SIG-M5 treated with dmso at 0.1 percent for 504 hours (cell line): Measurements from ENCODE around the gene GTF2F2.
"Not testable (repeated sequence)": the region's sequence is repeated elsewhere in the genome, so short reads cannot be mapped to it uniquely, and the experiment has no call there.

ENCODE experiments used
- DNase-seq: peaks from one replicate; lab custom pipeline; 2025; ENCODE audit not compliant: unreplicated experiment; lab: John Stamatoyannopoulos, UW

The GTF2F2 gene

GRCh38 chr13:45178349-45179162 is 58.2 kb downstream of the GTF2F2 start:
- DNase-seq, result no peak

GRCh38 chr13:45179428-45179827 is 59.1 kb downstream of the GTF2F2 start:
- DNase-seq, result no peak

GRCh38 chr13:45180303-45180702 is 60.0 kb downstream of the GTF2F2 start:
- no peak for DNase-seq

GRCh38 chr13:45180713-45181601 is 60.6 kb downstream of the GTF2F2 start:
- no peak for DNase-seq

GRCh38 chr13:45184693-45185092 is 64.4 kb downstream of the GTF2F2 start:
- no peak for DNase-seq

GRCh38 chr13:45185286-45185685 is 65.0 kb downstream of the GTF2F2 start:
- no peak for DNase-seq

GRCh38 chr13:45189077-45189476 is 68.8 kb downstream of the GTF2F2 start:
- DNase-seq, result not testable (repeated sequence)

GRCh38 chr13:45189511-45189910 is 69.2 kb downstream of the GTF2F2 start:
- not testable (repeated sequence) for DNase-seq

- no peak for DNase-seq
Measured at GRCh38 chr13:45191874-45192273, 71.6 kb downstream of the GTF2F2 start.

- DNase-seq, result no peak
Measured at GRCh38 chr13:45194081-45194939, 74.0 kb downstream of the GTF2F2 start.

- DNase-seq, result peak; percentile 8
Measured at GRCh38 chr13:45195421-45195820, 75.1 kb downstream of the GTF2F2 start.

GRCh38 chr13:45196096-45196495 is 75.8 kb downstream of the GTF2F2 start:
- no peak for DNase-seq

- no peak for DNase-seq
Measured at GRCh38 chr13:45196622-45197021, 76.3 kb downstream of the GTF2F2 start.

GRCh38 chr13:45198041-45198440 is 77.7 kb downstream of the GTF2F2 start:
- no peak for DNase-seq

GRCh38 chr13:45198924-45199323 is 78.6 kb downstream of the GTF2F2 start:
- DNase-seq, result no peak

- DNase-seq, result no peak
Measured at GRCh38 chr13:45199711-45200110, 79.4 kb downstream of the GTF2F2 start.

- DNase-seq, result no peak
Measured at GRCh38 chr13:45200701-45201232, 80.5 kb downstream of the GTF2F2 start, which contains the start of gene KCTD4. Gene KCTD4, minus strand, starts transcription at chr13:45201045. Its CDS starts 6,478 bp downstream, at chr13:45194567.

- peak; percentile 6 for DNase-seq
Measured at GRCh38 chr13:45205124-45205523, 84.8 kb downstream of the GTF2F2 start.

GRCh38 chr13:45206340-45206739 is 86.0 kb downstream of the GTF2F2 start:
- DNase-seq, result no peak

- DNase-seq, result no peak
Measured at GRCh38 chr13:45207319-45207718, 87.0 kb downstream of the GTF2F2 start.

GRCh38 chr13:45208132-45208531 is 87.8 kb downstream of the GTF2F2 start:
- DNase-seq, result no peak
